PC-9 (cell line): Measurements from ENCODE around the gene TAS1R1.

Experiments used
- CTCF ChIP-seq: fragments of 200-600 bp; sonication (generic); conservative IDR thresholded peaks from 2 replicates; pipeline ENCODE4 v1.6.1; 2017; ENCODE audit warnings: mixed run types, antibody characterized with exemption, mild to moderate bottlenecking, moderate library complexity
- EZH2 ChIP-seq: fragments of 200-600 bp; sonication (generic); IDR thresholded peaks from 2 replicates; pipeline ENCODE4 v1.8.0; 2017; ENCODE audit warnings: antibody characterized with exemption, low read depth

GRCh38 chr1:6580119-6580592 lies 25.0 kb downstream of the TAS1R1 start:
- no peak for TF ChIP-seq EZH2
- TF ChIP-seq CTCF = no peak
